CD4-positive, alpha-beta T cell treated with Interleukin-21 for 1 hour (primary cell): ENCODE results near the gene FNIP1.
"Not testable (repeated sequence)": the region's sequence is repeated elsewhere in the genome, so short reads cannot be mapped to it uniquely, and the experiment has no call there.

Source experiments
- DNase-seq: peaks from one replicate; pipeline ENCODE4 v3.0.0-alpha.2; 2020

The FNIP1 gene

DNA sequence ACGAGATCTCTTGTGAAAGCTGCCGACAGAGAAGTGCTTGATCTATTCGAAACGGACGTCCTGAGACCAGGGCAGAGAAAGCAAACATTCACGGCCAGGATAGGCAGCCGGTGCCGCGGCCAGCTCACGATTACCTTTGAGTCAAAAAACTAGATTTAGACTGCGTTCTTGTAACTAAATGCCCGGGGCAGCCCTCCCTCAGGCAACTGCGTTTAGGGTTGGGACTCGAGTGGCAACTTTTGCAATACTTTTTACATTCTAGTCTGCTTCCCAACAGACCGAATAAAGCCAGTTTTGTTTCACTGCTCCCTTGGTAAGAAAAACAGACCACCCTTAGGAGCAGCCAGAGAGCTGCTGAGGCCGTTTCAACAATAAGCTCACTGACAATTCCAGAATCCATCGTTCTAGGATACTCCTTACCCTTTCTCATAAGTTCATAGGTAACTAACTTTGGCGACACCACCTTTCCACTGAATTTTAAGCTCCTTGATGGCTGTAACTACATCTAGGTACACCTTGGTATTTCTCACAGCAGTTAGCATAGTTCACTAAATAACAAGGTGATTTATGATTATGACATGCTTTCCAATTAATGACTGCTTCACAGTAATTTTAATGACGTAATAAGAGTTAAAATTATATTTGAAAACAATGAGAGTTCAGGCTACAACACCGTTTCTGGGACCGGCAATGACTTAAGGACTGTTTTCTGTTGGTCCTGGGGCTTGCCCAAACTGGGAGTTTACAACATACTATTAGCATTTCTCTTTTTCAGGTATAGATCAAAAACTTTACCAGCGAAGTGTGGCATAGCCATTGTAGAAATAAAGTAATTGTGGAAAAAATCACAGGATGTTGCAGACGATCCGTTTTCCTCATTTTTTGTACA, 160.9 kb downstream of the FNIP1 start:
- DNase-seq: peak; percentile 52

DNA sequence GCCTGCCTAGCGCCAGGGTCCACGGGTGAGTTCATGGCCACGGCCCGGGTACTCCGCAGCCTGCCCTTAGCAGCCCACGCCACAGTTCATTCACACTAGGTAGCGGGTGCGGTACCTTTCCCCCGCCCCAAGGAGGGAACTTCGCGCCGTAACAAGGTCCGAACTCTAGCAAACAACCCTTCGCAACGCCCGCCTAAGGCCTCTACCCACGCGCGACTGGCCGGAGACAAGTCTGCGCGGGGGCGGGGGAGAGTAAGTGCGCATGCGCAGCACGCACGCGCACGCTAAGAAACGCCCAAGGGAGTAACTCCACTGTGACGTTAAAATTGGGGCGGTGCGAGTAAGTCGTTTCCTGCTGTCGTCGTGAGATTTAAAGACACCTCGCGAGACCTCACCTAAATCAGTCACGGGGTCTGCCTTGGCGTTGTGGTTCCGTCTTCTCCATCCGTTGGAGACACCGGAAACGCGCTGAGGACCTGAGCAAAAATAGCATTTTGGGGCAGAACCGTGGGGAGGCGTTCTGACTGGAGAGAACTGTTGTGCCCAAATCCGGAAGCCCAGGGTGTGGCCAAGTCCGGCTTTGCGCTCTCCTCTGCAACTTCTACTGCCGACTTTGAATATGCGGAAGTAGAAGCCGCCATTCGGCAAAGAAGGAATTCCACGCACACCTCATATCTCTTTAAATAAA, 161.7 kb downstream of the FNIP1 start, which contains the start of gene RAPGEF6:
Gene RAPGEF6 (minus strand): TSS at position 234 of the 688 bp plus-strand sequence. CDS start 199 bp downstream, at position 35.
- DNase-seq: peak; percentile 99

DNA sequence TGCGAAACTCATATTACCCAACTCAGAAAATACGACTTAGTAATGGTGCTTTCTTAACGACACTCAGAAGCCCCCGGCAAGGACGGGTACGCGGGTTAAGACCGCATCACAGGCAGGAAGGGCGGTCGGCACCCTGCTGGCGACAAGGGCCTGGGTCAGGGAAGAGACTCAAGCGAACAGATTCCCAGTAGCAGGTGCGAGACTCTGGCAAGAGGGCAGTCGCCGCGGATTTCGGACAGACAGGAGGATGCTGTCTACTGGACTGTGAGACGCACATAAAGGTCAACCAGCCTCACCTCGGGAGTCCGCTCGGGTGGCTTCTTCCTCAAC, 162.2 kb downstream of the FNIP1 start:
- DNase-seq: peak; percentile 78

DNA sequence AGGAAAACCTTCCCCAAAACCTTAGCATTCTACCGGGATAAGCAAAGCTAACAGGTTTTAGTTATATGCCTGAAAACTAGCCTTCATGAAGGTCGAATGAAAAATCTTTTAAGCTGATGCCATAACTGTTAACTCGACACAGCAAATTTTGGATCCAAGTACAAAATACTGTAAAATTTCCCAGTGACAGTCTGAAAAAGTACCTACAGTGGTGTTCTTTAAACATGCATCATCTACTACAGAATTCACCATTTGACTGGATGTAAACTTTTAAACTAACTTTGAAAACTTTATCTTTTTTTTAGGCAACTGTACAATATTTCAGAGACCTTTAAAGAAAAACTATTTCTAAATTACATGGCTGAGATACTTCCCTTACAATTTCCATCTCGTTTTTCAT, 162.6 kb downstream of the FNIP1 start:
- no peak for DNase-seq

DNA sequence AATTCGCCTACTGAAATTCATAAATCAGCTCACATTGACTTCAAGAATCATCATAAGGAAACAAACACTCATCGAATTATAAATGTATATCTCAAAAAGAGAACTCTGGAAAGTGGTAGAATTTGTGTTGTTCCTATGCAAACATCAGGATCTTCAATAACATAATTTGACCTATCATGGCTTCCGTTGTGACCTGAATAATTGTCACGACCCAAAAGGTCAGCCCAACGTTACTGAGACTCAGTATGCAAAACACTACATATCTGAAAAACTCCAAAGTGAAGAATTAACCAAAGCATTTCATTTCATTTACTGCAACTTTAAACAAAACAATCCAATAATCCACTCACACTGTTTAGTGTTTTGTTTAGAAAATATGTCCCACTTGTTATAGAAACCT, 163.0 kb downstream of the FNIP1 start:
- DNase-seq: no peak

DNA sequence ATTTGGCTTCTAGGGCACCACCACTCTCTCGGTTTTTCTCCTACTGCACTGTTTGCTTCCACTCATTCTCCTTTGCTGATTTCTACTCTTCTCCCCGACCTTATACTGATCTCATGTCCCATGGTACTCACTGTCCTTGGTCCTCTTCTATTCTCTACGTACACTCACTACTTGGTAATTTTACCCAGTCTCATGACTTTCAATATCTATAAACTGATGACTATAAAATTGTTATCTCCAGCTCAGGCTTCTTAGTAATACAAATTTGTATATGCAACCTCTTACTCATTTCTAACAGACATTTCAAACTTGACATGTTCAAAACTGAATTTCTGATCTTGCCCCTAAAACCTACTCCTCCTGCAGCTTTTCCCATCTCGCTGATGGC, 165.9 kb downstream of the FNIP1 start:
- DNase-seq: no peak

DNA sequence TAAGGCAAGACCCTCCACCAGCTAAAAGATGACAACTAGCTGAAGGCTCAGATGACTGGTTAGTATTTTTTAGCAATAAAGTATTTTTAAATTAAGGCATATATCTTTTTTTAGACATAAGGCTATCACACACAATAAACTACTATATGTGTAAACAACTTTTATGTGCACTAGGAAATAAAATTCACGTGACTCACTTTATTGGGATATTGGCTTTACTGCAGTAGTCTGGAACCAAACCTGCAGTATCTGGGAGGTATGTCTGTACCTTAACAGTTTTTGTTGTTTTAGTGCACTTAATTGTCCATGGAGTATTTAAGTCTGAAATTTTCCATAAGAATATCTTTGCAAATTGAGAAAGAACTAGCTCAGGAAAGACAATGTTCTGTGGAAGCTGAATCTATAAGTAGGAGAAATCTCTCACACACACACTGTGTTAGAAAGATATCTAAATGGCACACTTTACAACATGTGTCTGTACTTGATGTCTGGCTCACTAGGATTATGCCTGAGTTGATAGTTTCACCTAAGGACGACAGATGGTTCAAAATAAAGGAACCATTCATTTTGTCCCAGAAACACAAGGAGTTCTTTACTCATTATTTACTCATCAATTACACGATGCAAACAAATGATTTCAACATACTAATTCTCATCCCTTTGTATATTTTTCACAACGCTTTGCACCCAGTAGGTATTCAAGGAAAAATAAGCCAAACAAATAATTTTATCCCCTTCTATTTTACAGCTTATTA, 166.4 kb downstream of the FNIP1 start:
- DNase-seq: no peak

DNA sequence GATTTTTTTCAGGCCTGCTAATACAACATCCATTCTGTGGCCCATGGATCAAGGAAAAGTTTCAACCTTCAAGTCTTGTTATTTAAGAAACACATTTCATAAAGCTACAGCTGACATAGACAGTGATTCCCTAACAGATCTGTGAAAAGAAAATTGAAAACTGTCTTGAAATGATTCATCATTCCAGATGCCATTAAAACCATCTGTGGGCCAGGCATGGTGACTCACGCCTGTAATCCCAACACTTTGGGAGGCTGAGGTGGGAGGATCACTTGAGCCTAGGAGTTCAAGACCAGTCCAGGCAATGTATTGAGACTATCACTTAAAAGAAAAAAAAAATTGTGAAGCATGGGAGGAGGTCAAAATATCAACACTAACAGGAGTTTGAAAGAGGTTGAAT, 167.8 kb downstream of the FNIP1 start:
- DNase-seq: no peak

DNA sequence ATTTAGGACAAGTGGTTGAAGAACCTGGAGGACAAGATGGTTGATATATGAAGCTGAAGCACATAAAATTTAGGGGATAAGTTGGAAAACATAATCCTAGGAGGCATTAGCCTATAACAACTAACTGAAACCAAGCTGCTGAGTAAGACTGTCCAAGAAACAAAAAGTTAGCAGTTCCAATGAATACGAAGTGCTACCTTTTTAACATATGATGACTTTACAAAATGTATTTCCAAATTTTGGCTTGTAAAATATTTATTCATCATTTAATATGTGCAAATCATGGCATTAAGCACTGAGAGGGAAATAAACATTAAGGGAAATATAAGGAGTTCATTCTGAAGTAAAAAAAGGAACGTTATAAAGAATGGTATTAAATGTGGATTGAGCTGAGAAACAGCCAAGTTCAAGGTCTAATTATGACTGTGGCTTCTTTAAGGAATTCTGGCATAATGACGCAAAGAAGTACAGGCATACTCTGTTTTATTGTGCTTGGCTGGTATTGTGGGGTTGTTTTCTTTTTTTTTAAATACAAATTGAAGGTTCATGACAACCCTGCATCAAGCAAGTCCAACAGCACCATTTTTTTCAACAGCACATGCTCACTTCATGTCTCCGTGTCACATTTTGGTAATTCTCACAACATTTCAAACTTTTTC, 169.5 kb downstream of the FNIP1 start:
- DNase-seq: no peak

DNA sequence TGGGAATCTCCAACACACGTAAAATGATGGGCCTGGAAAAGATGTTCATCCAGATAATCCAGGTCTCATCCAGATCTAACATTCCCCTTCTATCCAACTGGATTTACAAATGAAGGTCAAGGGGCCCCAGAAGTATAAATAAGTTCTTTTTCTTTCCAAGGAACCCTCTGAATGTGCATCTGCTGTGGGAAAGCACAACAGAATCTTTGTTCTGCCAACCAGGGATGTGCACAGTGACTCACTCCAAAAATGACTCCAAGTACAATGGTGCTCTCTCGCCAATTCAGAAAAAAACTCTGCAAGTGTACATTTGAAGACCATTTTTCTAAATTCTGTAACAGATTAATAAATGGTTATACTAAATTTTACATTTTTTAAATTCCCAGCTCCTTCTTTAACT, 174.2 kb downstream of the FNIP1 start:
- no peak for DNase-seq

DNA sequence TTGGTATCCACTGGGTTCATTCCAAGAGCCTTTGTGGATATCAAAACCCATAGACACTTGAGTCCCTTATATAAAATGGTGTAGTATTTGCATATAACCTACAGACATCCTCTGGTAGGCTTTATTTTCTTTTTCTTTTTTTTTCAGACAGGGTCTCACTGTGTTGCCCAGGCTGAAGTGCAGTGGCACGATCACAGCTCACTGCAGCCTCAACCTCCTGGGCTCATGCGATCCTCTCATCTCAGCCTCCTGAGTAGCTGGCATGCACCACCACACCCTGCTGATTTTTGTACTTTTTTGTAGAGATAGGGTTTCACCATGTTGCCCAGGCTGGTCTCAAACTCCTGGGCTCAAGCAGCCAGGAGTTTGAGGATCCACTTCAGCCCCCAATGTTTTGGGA, 175.7 kb downstream of the FNIP1 start:
- not testable (repeated sequence) for DNase-seq

DNA sequence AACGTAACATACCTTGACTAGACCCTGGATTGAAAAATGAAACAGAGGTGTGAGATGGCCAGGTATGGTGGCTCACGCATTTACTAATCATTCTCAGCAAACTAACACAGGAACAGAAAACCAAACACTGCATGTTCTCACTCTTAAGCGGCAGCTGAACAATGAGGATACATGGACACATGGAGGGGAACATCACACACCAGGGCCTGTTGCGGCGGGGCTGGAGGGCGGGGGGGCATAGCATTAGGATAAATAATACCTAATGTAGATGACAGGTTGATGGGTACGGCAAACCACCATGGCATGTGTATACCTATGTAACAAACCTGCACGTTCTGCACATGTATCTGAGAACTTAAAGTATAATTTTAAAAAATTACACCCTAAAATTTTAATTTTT, 177.7 kb downstream of the FNIP1 start:
- DNase-seq: no peak

DNA sequence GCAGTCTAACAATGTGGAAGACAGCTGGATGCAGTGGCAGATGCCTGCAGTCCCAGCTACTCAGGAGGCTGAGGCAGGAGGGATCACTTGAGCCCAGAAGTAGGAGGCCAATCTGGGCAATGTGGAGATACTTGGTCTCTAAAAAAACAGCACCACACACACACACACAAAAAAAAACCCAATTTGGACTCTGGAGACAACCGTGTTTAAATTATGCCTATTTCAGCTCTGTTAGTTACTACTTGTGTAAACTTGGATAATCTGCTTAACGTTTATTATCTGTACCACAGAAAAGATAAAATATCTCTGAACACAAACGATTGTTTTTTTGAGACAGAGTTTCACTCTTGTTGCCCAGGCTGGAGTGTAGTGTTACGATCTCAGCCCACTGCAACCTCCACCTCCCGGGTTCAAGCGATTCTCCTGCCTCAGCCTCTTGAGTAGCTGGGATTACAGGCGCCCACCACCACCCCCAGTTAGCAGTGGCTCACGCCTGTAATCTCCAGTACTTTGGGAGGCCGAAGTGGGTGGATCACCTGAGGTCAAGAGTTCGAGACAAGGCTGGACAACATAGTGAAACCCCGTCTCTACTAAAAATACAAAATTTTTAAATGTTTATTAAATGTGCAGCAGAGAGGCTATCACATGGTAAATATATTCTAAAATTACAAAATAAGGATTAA, 179.5 kb downstream of the FNIP1 start:
- no peak for DNase-seq

DNA sequence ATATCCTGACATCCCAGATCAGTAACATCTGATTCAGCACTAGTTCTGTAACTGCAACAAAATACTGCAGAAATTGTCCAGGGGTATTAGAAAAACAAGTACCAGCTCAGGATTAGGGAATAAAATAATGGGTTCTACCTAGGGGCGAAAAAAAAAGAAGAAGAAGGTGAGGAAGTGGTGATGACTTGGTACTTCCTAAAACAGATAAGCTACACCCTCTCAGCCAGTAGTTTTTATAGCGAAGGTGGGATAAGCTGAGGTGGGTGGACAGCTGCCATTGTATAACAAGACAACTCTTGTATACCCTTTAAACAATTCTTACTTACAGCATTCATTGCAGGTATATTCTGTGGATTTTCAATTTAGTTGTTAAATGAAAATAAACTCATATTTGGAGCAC, 180.9 kb downstream of the FNIP1 start:
- no peak for DNase-seq

DNA sequence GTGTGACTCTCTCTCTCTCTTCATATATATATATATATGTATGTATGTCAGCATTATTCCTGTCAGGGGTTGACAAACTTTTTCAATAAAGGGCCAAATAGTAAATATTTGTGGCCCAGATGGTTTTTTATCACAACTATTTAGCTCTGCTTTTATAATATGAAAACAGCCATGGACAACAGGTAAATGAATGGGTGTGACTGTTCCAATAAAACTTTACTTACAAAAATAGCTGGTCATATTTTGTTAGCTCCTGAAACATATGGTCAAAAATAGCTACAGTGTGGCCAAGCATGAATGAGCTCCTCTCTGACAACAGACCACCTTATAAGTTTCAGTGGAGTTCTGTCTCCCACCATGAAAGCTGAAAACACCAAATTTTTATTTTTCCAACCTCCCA, 183.4 kb downstream of the FNIP1 start:
- no peak for DNase-seq

DNA sequence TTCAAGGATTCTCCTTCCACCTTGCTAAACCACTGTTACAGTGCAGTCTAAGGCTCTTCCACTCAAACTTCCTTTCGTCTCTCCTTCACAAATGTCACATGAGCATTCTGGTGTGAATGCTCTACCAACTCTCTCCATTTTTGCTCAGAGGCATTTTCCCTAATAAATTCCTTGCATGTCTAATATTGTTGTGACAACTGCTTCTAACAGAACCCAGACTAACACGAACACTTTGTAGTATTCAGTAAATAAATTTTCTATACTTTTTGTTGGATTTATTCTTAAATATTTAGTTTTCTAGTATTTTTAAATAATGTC, 185.8 kb downstream of the FNIP1 start:
- DNase-seq: no peak

DNA sequence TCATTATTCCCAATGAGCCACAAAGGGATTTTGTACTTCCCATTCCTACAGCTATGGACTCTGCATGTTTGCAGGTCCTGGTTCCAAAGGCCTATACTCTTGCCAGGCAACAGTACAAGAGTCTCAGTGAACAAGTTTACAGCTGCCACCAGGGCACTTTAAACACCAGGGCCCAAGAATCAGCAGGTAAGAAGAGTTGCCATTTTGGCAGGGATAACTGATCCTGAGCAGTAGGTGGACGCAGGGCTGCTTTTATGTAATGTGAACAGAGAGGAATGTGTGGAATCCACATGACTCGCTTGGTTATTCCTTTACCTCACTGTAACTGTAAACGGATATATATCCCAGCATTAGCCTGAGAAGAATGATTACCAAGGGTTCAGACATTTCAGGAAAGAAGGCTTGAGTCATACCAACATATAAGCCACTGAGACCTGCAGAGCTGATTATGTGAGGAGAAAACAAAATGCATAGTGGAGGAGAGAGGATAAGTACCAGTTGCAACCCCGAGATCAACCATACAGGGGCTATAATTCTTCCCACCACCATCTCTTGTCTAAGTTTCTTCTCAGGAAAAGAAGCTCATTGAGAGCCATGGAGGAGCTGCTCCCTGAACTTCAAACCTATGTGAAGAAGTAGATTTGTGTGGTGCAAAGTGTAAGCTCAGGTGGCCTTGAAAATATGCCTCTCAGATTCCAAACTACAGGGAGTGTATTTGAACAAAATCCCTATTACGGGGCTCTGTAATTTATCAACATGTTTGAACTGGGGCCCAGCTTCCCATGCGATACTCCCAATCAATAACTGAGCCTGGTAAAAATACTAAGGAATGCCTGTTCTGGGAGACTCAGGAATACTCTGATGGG, 186.4 kb downstream of the FNIP1 start:
- DNase-seq: no peak

DNA sequence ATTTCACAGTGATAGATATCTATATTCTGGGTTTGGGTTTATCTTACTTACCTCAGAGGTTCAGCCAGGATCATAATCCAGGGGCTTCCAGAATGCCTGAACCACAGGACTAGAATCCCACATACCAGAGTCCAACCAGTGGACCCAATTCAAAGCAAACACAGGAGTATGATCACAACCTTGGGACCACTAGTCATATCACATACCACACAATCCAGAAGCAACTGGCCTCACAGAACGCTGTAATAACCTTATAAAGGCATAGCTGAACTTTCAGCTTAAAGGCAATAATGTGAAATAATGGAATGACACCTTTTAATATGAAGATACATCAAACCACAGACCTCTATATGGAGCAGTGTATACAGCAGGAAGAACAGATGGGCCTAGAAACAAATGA, 187.0 kb downstream of the FNIP1 start:
- no peak for DNase-seq

DNA sequence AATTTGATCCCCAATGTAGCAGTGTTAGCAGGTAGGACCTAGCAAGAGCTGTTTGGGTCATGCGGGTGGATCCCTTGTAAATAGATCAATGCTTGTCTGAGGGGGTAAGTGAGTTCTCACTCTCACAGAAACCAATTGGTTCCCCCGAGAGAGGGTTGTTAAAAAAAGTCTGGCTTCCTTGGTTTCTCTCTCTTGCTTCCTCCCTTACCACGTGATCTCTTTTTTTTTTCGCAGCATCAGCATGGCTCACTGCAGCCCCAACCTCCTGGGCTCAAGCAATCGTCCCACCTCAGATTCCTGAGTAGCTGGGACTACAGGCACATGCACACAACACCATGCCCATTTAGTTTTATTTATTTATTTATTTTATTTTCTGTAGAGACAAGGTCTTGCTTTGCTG, 188.2 kb downstream of the FNIP1 start:
- no peak for DNase-seq

DNA sequence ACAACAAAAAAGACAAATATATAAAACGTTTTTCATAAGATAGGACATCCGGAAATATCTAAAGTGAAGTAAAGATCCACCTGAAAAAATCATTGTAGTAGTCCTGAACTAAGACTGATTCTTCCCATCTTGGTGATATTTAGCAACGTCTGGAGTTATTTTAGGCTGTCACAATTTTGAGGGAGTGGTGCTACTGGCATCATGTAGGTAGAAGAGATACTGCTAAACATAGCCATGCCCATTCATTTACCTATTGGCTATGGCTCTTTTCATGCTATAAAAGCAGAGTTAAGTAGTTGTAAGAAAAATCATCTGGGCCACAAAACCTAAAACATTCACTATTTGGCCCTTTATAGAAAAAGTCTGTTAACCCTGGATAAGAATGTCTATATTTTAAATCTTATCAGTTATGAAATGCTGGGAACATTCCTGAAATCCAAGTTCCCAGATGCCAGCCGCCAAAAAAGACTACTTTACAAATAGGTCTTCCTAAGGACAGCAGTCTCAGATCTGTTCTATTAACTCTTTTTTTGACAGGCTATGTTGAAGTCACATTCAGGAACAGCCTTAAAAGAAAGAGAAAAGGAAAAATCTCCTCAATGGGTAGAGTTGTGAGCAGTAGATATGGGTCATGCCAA, 188.8 kb downstream of the FNIP1 start:
- no peak for DNase-seq

DNA sequence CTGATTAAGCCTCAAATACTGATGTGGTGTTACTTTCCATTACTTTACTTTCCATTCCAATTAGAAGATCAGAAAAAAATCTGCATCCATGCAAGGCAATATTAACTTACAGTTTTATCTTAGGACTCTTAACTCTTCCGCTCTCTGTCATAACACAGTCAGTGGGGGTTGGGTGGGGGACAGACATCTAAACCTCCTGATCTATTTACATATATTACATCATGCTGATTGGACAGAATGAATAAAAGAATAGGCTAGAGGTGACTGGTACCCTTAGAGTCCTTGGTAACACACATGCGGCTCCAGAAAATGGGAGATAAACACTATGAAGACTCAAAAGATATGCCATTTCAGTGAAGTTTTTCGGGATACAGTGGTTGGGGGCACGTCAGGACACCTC, 189.4 kb downstream of the FNIP1 start:
- DNase-seq: no peak
